ENCODE data around the gene ADGRG3.

DNA sequence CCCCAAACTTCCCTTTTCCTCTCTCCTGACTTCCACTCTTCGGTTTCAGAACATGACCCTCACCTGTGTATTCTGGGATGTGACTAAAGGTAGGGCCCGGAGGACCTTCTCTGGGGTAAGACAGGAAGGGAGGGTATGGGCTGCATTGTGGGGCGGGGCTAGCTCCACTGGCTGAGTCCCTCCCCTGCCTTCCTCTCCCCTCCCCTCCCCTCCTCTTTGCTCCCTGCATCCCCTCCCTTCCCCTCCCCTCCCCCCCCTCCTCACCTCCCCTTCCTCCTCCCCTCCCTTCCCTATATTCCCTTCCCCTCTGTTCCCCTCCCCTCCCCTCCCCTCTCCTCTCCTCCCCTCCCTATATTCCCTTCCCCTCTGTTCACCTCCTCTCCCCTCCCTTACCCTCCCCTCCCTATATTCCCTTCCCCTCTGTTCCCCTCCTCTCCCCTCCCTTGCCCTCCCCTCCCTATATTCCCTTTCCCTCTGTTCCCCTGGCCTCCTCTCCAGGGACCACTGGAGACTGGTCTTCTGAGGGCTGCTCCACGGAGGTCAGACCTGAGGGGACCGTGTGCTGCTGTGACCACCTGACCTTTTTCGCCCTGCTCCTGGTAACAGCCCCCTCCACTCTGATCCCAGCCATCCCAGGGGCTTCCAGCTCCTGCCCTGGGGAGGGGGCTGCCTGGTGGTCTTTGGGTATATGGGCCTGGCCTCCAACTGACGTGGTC is 11.8 kb downstream of the ADGRG3 start:
- TF ChIP-seq REST (IDR thresholded peaks at IDR 0.05; ENCODE audit: low read depth): no peak
- TF ChIP-seq, protein P1, sequence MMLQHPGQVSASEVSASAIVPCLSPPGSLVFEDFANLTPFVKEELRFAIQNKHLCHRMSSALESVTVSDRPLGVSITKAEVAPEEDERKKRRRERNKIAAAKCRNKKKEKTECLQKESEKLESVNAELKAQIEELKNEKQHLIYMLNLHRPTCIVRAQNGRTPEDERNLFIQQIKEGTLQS (IDR thresholded peaks at IDR 0.05): no peak
- TF ChIP-seq, protein P2, sequence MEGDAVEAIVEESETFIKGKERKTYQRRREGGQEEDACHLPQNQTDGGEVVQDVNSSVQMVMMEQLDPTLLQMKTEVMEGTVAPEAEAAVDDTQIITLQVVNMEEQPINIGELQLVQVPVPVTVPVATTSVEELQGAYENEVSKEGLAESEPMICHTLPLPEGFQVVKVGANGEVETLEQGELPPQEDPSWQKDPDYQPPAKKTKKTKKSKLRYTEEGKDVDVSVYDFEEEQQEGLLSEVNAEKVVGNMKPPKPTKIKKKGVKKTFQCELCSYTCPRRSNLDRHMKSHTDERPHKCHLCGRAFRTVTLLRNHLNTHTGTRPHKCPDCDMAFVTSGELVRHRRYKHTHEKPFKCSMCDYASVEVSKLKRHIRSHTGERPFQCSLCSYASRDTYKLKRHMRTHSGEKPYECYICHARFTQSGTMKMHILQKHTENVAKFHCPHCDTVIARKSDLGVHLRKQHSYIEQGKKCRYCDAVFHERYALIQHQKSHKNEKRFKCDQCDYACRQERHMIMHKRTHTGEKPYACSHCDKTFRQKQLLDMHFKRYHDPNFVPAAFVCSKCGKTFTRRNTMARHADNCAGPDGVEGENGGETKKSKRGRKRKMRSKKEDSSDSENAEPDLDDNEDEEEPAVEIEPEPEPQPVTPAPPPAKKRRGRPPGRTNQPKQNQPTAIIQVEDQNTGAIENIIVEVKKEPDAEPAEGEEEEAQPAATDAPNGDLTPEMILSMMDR (IDR thresholded peaks at IDR 0.05 in 2 of 3, conservative IDR thresholded peaks at IDR 0.05 in 1 of 3; ENCODE audit: borderline replicate concordance in 1 of 3, insufficient read depth in 1 of 3, low read depth in 2 of 3, low read length in 2 of 3): no peak
- no peak for TF ChIP-seq POLR2A (IDR thresholded peaks at IDR 0.05; ENCODE audit: borderline replicate concordance, extremely low read depth, insufficient read depth, insufficient read length)
- TF ChIP-seq SIN3A (IDR thresholded peaks at IDR 0.05; ENCODE audit: low read depth): no peak
- TF ChIP-seq ZBTB33 (IDR thresholded peaks at IDR 0.05; ENCODE audit: extremely low read depth, insufficient replicate concordance, low read length): no peak
- TF ChIP-seq EZH2 (IDR thresholded peaks at IDR 0.05): no peak
- no peak for TF ChIP-seq POLR2AphosphoS5 (IDR thresholded peaks at IDR 0.05; ENCODE audit: low read depth, low read length)
- TF ChIP-seq YY1 (IDR thresholded peaks at IDR 0.05; ENCODE audit: extremely low read depth, insufficient replicate concordance, low read depth, low read length): no peak
- TF ChIP-seq EZH2phosphoT487 (IDR thresholded peaks at IDR 0.05; ENCODE audit: borderline replicate concordance): no peak
- no peak for TF ChIP-seq FOSL1 (IDR thresholded peaks at IDR 0.05; ENCODE audit: low read depth)
- TF ChIP-seq RAD21 (IDR thresholded peaks at IDR 0.05; ENCODE audit: low read depth): no peak

All from HCT116 (cell line).